BLaER1 treated with 17β-estradiol and CSF1 and Interleukin-3, amounts not matched to agents 10 nM and 100 nM (cell line): ENCODE data around the gene SLC52A1.
"Not testable (repeated sequence)": the region's sequence is repeated elsewhere in the genome, so short reads cannot be mapped to it uniquely, and the experiment has no call there.

ENCODE experiments used
- H3K27ac ChIP-seq, 11 experiments: shearing (Covaris generic); formaldehyde crosslinking; 2 replicates each; pipeline ENCODE4 v1.8.1; 2022
- H3K27me3 ChIP-seq, 11 experiments: shearing (Covaris generic); formaldehyde crosslinking; 2 replicates each; pipeline ENCODE4 v1.8.1; 2022
- H3K36me3 ChIP-seq, 11 experiments: shearing (Covaris generic); formaldehyde crosslinking; 2 replicates each; pipeline ENCODE4 v1.8.1; 2022
- H3K4me1 ChIP-seq, 10 experiments: shearing (Covaris generic); formaldehyde crosslinking; 2 replicates each; pipeline ENCODE4 v1.8.1; 2022
- H3K4me2 ChIP-seq, 11 experiments: shearing (Covaris generic); formaldehyde crosslinking; 2 replicates each; pipeline ENCODE4 v1.8.1; 2022
- H3K4me3 ChIP-seq, 10 experiments: shearing (Covaris generic); formaldehyde crosslinking; 2 replicates each; pipeline ENCODE4 v1.8.1; 2022
- H3K9ac ChIP-seq, 11 experiments: shearing (Covaris generic); formaldehyde crosslinking; 2 replicates each; pipeline ENCODE4 v1.8.1; 2022
- H3K9me3 ChIP-seq, 11 experiments: shearing (Covaris generic); formaldehyde crosslinking; replicated peaks in 1 of 11; 2 replicates each; pipeline ENCODE4 v1.8.1; 2022
- H4K20me1 ChIP-seq, 11 experiments: shearing (Covaris generic); formaldehyde crosslinking; 2 replicates each; pipeline ENCODE4 v1.8.1; 2022
- Cebpa-rat ChIP-seq, 11 experiments: shearing (Covaris generic); IDR thresholded peaks; 2 replicates each; pipeline ENCODE4 v1.8.1; 2022

SLC52A1 gene

DNA sequence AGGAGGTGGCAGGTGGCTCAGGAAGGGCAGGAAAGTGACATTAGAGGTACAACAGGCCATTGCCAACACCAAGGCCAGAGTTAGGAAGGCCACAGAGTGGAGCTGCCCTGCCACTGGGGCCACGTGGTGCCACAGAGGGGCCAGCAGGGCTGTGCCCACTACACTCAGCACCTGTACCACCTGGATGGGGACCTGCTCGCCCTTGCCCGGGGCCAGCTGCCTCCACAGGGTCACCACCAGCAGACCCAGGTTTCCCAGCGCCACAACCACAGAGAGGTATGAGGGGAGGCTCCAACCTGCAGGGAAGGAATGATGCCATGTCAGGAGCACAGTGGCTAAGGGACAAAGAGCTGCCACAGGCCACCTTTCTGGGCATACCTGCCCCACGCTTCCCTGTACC is 1.2 kb downstream of the SLC52A1 start:
- Histone ChIP-seq H3K36me3 (no peaks in the 10 kb centered on the region), H3K4me1 (peaks cover 15 to 29% (median 22%) of the 10 kb centered on the region in 10 experiments; a peak in 19 of 20 replicates), H3K9ac (no peak overlapping the region), H3K4me3 (no peak overlapping the region), H4K20me1 (no peaks in the 10 kb centered on the region), H3K4me2 (no peak overlapping the region), H3K9me3 (no peaks in the 10 kb centered on the region), H3K27ac (no peak overlapping the region), H3K27me3 (peaks cover 0 to 13% (median 3%) of the 10 kb centered on the region in 11 experiments; a peak in 9 of 22 replicates)
- no peak for TF ChIP-seq Cebpa-rat (IDR thresholded peaks at IDR 0.05)

DNA sequence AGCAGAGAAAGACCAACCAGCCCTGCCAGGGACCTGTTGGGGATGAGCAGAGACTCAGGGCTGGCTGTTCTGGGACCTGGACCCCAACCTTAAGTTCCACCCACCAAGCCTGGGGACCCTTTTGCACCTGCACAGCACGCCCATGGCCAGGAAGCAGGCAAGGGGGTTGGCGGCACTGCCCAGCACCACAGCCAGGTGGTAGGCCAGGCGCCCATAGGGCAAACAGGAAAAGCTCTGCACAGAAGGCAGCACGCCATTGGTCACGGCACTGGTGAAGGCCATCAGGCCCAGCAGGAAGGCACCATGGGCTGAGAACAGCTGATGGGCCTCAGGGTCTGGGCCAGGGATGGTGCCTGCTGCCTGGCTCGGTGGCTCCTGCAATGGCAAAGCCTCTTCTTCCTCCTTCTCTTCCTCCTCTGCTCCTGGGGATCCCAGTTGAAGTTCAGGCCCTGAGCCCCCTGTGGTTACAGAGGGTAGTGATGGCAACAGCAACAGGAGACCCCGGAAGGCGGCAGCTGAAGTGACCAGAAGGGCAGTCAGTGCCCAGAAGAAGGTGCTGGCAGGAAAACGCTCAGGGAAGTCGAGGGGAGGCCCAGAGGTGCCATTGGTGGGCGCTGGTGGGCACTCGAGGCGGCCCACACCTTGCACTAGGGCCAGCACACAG is 1.7 kb downstream of the SLC52A1 start:
- Histone ChIP-seq H4K20me1 (no peaks in the 10 kb centered on the region), H3K27me3 (peaks cover 0 to 13% (median 3%) of the 10 kb centered on the region in 11 experiments; a peak in 9 of 22 replicates), H3K27ac (no peak overlapping the region), H3K9me3 (no peaks in the 10 kb centered on the region), H3K36me3 (no peaks in the 10 kb centered on the region), H3K4me2 (peak overlapping the region in 1 of 11 experiments; percentile 7; a peak in 1 of 22 replicates), H3K9ac (no peak overlapping the region), H3K4me3 (no peak overlapping the region), H3K4me1 (peaks cover 15 to 29% (median 23%) of the 10 kb centered on the region in 10 experiments; a peak in 19 of 20 replicates)
- no peak for TF ChIP-seq Cebpa-rat (IDR thresholded peaks at IDR 0.05)

DNA sequence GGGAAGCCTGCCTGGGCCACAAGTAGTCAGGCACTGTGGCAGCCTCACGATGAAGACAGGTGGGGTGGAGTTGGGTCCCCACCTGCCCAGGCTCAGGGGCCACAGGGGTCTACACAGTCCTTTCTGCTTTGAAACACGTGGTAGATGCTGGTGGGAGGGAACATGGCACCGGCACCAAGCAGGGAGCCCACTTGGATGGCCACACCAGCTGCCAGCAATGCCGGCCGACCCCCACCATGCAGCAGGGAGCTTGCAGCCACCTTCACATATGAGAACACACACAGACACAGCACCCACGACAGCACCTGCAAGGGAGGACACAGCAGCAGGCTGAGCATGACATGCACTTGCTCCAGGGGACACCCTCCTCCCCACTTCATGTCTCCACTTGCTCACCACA is 2.4 kb downstream of the SLC52A1 start:
- TF ChIP-seq Cebpa-rat (IDR thresholded peaks at IDR 0.05): no peak
- no peaks in the 10 kb centered on the region for H3K36me3 ChIP-seq
- no peak overlapping the region for H3K4me3 ChIP-seq
- peaks cover 15 to 29% (median 23%) of the 10 kb centered on the region in 10 experiments; a peak in 19 of 20 replicates for H3K4me1 ChIP-seq
- H3K4me2 ChIP-seq: peak overlapping the region in 3 of 11 experiments; percentile 7 to 83 (median 81); a peak in 3 of 22 replicates
- H3K27ac ChIP-seq: no peak overlapping the region
- no peaks in the 10 kb centered on the region for H4K20me1 ChIP-seq
- H3K27me3 ChIP-seq: peaks cover 0 to 13% (median 3%) of the 10 kb centered on the region in 11 experiments; a peak in 9 of 22 replicates
- 0 out of 22 replicates have a peak overlapping the region, but pooled peaks of 1 of the 11 experiments have one; percentile 65 for H3K9ac ChIP-seq
- H3K9me3 ChIP-seq: no peaks in the 10 kb centered on the region

DNA sequence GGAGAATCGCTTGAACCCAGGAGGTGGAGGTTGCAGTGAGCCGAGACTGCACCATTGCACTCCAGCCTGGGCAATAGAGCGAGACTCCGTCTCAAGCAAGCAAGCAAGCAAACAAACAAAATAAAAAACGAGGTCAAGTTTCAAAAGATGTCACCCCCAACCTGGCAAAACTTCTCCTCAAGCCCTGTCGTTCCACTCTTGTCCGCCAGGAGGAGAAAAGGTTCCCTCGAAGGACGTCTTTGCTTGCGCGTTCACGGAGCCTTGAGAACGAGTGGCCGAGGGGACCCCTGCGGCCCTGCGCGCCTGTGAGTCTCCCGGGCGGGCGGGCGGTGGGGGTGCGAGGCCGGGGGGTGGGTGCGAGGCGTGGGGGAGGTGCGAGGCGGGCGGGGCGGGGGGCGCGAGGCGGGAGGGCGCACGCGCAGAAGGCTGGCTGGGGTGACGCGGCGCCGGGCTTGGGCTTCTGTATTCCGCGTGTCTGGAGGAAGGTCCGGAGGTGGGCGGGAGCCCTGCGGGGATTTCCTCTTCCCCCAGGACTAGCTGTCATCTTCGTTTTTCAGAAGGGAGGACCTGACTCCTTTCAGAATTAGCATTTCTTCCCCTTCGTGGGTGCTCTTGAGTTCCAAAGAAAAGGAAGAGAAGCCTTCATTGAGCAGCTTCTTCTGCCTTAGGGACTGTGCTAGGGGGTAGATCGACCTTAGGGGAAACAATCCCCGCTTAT is 3.7 kb downstream of the SLC52A1 start:
- Histone ChIP-seq H3K36me3 (no peaks in the 10 kb centered on the region), H3K27ac (peak overlapping the region in 8 of 11 experiments; percentile 6 to 71 (median 59); a peak in 13 of 22 replicates), H3K9me3 (no peaks in the 10 kb centered on the region), H3K27me3 (peaks cover 0 to 13% (median 3%) of the 10 kb centered on the region in 11 experiments; a peak in 9 of 22 replicates), H3K4me1 (peaks cover 15 to 33% (median 23%) of the 10 kb centered on the region in 10 experiments; a peak in 19 of 20 replicates), H4K20me1 (no peaks in the 10 kb centered on the region), H3K9ac (peak overlapping the region; percentile 29 to 69 (median 62); a peak in 19 of 22 replicates), H3K4me2 (peak overlapping the region; percentile 60 to 88 (median 79)), H3K4me3 (peak overlapping the region; percentile 24 to 65 (median 49); a peak in 19 of 20 replicates)
- TF ChIP-seq Cebpa-rat (IDR thresholded peaks at IDR 0.05): no peak

DNA sequence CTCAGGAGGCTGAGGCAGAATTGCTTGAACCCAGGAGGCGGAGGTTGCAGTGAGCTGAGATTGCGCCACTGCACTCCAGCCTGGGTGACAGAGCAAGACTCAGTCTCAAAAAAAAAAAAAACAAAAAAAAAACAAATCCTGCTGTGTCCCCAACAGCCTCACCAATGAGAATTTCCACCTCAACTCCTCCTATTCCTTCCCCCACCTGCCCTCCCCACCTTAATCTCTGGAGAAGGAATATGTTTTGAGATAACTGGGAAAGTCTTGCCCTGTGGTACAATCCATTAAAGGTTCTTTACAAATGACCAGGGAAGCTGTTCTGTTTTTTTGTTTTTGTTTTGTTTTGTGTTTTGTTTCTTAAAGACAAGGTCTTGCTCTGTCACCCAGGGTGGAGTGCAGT is 5.1 kb downstream of the SLC52A1 start:
- not testable (repeated sequence) for H3K4me3 ChIP-seq, H4K20me1 ChIP-seq, H3K27ac ChIP-seq, H3K27me3 ChIP-seq, H3K9me3 ChIP-seq, H3K36me3 ChIP-seq, H3K4me2 ChIP-seq
- Histone ChIP-seq H3K9ac (peak overlapping the region in 1 of 11 experiments; percentile 42; a peak in 1 of 22 replicates), H3K4me1 (peaks cover 15 to 33% (median 23%) of the 10 kb centered on the region in 10 experiments; a peak in 19 of 20 replicates)

DNA sequence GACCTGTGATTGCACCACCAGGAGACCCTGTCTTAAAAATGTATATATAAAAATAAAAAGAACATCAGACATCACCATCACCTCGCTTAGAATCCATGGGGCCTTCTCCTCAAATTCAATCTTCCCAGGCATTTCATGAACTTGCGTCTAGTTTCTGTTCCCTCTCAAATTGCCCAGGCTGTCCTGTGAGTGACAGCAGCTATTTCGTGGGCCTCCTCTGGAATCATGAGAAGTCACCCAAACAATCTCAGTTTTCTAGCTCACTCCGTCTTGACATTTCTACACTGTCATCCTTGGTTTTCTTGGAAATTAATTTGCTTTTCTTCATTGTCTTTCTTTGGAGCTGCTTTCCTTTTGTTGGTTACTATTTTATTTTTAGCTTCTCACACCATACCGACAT is 7.3 kb downstream of the SLC52A1 start:
- peaks cover 8 to 24% (median 16%) of the 10 kb centered on the region in 11 experiments; a peak in 20 of 22 replicates for H3K36me3 ChIP-seq
- no peak overlapping the region for H3K9ac ChIP-seq
- no peaks in the 10 kb centered on the region for H3K9me3 ChIP-seq
- TF ChIP-seq Cebpa-rat (IDR thresholded peaks at IDR 0.05): no peak
- H3K27ac ChIP-seq: no peak overlapping the region
- H3K4me3 ChIP-seq: no peak overlapping the region
- peaks cover 14 to 30% (median 22%) of the 10 kb centered on the region in 10 experiments; a peak in 19 of 20 replicates for H3K4me1 ChIP-seq
- peaks cover 0 to 10% (median 0%) of the 10 kb centered on the region in 11 experiments; a peak in 4 of 22 replicates for H4K20me1 ChIP-seq
- H3K4me2 ChIP-seq: no peak overlapping the region
- no peaks in the 10 kb centered on the region for H3K27me3 ChIP-seq

DNA sequence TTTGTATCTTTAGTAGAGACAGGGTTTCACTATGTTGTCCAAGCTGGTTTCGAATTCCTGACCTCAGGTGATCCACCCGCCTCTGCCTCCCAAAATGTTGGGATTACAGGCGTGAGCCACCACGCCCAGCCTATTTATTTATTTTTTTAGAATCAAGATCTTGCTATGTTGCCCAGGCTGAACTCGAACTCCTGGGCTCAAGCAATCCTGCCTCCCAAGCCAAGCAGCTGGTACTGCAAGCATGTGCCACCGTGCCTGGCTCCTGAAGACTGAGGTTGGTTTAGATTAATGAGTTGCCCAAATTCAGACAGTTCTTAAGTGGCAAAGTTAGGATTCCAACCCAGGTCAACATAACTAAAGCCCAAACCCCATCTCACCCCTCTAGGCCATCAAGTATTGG is 7.9 kb downstream of the SLC52A1 start:
- no peak overlapping the region for H3K4me2 ChIP-seq
- H4K20me1 ChIP-seq: peaks cover 0 to 16% (median 0%) of the 10 kb centered on the region in 11 experiments; a peak in 4 of 22 replicates
- peaks cover 14 to 30% (median 22%) of the 10 kb centered on the region in 11 experiments for H3K36me3 ChIP-seq
- no peaks in the 10 kb centered on the region for H3K9me3 ChIP-seq
- no peak overlapping the region for H3K4me3 ChIP-seq
- peaks cover 13 to 27% (median 19%) of the 10 kb centered on the region in 10 experiments; a peak in 19 of 20 replicates for H3K4me1 ChIP-seq
- no peak overlapping the region for H3K27ac ChIP-seq
- H3K9ac ChIP-seq: no peak overlapping the region
- H3K27me3 ChIP-seq: no peaks in the 10 kb centered on the region
- no peak for TF ChIP-seq Cebpa-rat (IDR thresholded peaks at IDR 0.05)

DNA sequence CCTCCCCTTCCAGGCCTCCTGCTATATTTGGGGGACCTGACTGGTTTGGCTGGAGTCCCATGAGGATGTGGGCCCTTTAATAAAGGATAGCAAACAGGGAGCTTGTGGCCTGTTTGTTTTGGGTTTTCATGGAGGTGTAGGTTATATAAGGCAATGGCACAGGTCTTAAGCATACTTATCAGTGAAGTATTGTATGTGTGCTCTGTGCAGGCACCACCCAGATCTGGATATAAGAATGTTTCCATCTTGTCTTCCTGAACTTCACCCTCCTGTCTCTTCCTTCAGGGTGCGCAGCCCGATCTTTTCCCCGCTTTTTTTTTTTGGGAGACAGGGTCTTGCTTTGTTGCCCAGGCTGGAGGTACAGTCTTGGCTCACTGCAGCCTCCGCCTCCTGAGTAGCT is 10.6 kb downstream of the SLC52A1 start:
- no peak overlapping the region for H3K4me3 ChIP-seq
- no peak overlapping the region for H3K27ac ChIP-seq
- peaks cover 7 to 22% (median 12%) of the 10 kb centered on the region in 10 experiments; a peak in 19 of 20 replicates for H3K4me1 ChIP-seq
- H3K27me3 ChIP-seq: no peaks in the 10 kb centered on the region
- no peaks in the 10 kb centered on the region for H3K9me3 ChIP-seq
- no peak for TF ChIP-seq Cebpa-rat (IDR thresholded peaks at IDR 0.05)
- H3K36me3 ChIP-seq: peaks cover 36 to 57% (median 46%) of the 10 kb centered on the region in 11 experiments
- H3K4me2 ChIP-seq: no peak overlapping the region
- peaks cover 0 to 32% (median 0%) of the 10 kb centered on the region in 11 experiments; a peak in 7 of 22 replicates for H4K20me1 ChIP-seq
- H3K9ac ChIP-seq: 0 out of 22 replicates have a peak overlapping the region, but pooled peaks of 1 of the 11 experiments have one; percentile 6
